Measurements from ENCODE around the gene C4orf50. TPM values are rescaled to one million over a fixed set of nuclear protein-coding genes. Genes with fewer than 3 reads are reported as not detected.

The C4orf50 gene
- total RNA-seq, 1 donor from 2014 or later, result not detected

DNA sequence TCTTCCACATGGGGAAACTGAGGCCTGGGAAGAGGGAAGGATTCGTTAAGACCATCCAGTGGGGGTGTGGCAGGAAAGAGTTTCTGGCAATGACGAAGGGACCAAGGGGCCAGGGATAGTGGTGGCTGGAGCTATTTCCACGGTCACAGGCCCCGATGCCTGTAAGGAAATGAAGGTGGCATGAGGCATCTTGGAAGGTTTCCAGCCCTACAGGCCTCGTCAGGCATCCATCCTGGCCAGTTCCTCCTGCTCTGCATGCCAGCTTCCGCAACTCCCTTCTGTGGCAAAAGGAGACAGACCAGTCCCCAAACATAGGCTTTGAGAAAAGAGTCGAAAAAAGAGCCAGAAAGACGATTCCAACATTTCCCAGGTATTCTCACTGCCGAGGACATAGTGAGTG, 9.2 kb upstream of the C4orf50 start:
- DNase-seq (ENCODE audit: low read depth), result no peak
- TF ChIP-seq, protein P1, sequence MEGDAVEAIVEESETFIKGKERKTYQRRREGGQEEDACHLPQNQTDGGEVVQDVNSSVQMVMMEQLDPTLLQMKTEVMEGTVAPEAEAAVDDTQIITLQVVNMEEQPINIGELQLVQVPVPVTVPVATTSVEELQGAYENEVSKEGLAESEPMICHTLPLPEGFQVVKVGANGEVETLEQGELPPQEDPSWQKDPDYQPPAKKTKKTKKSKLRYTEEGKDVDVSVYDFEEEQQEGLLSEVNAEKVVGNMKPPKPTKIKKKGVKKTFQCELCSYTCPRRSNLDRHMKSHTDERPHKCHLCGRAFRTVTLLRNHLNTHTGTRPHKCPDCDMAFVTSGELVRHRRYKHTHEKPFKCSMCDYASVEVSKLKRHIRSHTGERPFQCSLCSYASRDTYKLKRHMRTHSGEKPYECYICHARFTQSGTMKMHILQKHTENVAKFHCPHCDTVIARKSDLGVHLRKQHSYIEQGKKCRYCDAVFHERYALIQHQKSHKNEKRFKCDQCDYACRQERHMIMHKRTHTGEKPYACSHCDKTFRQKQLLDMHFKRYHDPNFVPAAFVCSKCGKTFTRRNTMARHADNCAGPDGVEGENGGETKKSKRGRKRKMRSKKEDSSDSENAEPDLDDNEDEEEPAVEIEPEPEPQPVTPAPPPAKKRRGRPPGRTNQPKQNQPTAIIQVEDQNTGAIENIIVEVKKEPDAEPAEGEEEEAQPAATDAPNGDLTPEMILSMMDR (conservative IDR thresholded peaks at IDR 0.05; ENCODE audit: low read depth, low read length), result no peak
- no peak overlapping the region for H3K4me3 ChIP-seq (ENCODE audit: low read depth, low read length)

GRCh38 chr4:6024313-6024960, 6.2 kb upstream of the C4orf50 start:
- no peak overlapping the region for H3K4me3 ChIP-seq (ENCODE audit: low read depth, low read length)
- no peak for DNase-seq (ENCODE audit: low read depth)
- TF ChIP-seq, protein P1 (conservative IDR thresholded peaks at IDR 0.05; ENCODE audit: low read depth, low read length), result no peak

DNA sequence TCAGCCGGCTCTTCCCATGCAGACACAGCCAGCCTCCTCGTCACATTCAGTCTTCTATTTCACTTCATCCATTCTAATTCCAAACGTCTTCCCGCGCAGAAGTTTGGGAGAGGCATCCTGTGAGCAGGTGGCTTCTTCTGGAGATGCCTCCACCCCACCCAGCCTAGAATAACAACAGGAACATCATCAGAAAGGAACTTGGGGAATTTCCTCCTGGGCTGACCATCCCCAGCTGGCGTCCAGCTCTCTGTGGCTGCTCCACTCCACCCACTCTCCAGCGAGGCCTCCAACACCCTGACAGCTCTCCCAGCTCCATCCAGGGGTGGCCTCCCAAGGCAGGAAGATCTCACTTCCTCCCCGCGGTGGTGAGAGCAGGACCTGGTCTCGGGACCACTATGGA, 5.5 kb upstream of the C4orf50 start:
- DNase-seq (ENCODE audit: low read depth), result no peak
- TF ChIP-seq, protein P1 (conservative IDR thresholded peaks at IDR 0.05; ENCODE audit: low read depth, low read length), result no peak
- H3K4me3 ChIP-seq (ENCODE audit: low read depth, low read length), result no peak overlapping the region

- no peak overlapping the region for H3K4me3 ChIP-seq (ENCODE audit: low read depth, low read length)
- DNase-seq (ENCODE audit: low read depth), result no peak
- TF ChIP-seq, protein P1 (conservative IDR thresholded peaks at IDR 0.05; ENCODE audit: low read depth, low read length), result no peak
Measured at GRCh38 chr4:6022607-6023288, 4.5 kb upstream of the C4orf50 start.

DNA sequence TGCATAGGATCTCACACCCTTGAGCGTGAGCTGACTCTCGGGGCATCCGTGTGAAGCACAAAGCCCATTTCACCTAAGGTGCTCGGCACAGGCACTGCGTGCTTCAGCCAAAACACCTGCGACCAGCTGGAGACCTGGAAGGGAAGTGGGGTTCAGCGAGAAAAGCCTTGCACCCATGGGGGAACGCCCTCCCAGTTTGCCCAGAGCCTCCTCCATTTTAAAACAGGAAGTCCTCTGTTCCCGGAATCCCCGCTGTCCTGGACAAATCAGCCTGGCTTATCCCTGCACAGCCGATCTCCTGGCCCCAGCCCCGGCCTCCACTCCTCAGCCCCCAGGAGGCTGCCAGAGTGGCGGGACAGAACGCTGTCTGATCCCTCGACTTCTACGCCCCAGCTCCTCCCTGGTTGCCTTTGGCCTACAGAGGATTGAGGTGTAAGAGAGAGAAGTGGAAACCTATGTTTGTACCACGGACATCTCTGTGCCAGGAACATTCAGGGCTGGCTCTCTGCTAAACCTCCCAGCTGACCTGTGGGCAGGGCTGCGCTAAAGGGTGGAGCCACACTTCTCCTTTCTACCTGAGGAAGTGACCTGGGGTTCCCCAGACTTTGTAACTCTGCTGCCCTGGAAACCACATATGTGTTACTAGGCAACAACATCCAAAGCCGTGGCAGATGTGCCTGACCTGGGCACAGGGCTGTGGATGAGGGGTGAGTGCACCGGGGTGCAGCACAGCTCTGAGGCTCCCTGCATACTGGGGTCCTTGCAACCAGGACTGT, 3.8 kb upstream of the C4orf50 start:
- TF ChIP-seq, protein P1 (conservative IDR thresholded peaks at IDR 0.05; ENCODE audit: low read depth, low read length), result no peak
- DNase-seq (ENCODE audit: low read depth), result no peak
- no peak overlapping the region for H3K4me3 ChIP-seq (ENCODE audit: low read depth, low read length)

DNA sequence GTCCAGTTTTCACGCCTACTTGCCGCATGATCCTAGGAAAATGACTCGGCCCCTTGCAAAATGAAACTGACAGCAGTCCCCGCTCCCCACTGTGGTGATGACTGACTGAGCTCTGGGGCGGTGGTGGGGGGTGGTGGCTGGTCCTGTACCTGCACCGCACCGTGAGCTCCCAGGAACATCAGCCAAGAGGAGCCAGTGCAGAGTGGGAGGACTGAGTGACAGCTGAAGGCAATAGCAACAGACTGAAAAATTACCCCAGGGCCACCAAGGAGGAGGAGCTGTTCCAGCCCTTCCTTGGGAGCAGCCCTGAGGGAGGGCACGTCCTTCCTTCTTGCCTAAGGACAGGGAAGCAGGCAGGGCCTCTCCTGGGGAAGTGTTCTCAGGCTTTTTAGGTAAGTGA, 2.4 kb upstream of the C4orf50 start:
- DNase-seq (ENCODE audit: low read depth), result no peak
- H3K4me3 ChIP-seq (ENCODE audit: low read depth, low read length), result no peak overlapping the region
- TF ChIP-seq, protein P1 (conservative IDR thresholded peaks at IDR 0.05; ENCODE audit: low read depth, low read length), result no peak
